GM23338 (cell line): ENCODE data around the gene CMSS1. TPM values are rescaled to one million over a fixed set of nuclear protein-coding genes. Genes with fewer than 3 reads are reported as not detected.

Experiments
- ATAC-seq: fragments of 200-7000 bp; cut with Tn5 transposase; 3 replicates; pipeline ENCODE4 v1.9.1; 2020
- DNase-seq: peaks from one replicate; pipeline ENCODE4 v3.0.0-alpha.2; 2015; ENCODE audit warnings: low spot score
- H2AFZ ChIP-seq: fragments of 200-600 bp; sonication (generic); 2 replicates; pipeline ENCODE4 v1.8.0; 2016; ENCODE audit warnings: antibody characterized with exemption, mild to moderate bottlenecking, moderate library complexity
- H3F3A ChIP-seq: fragments of 200-600 bp; sonication (generic); replicated peaks from 2 replicates; pipeline ENCODE4 v1.8.0; 2017; ENCODE audit warnings: antibody characterized with exemption, mixed run types, low read depth
- H3K27ac ChIP-seq: fragments of 200-600 bp; sonication (generic); 2 replicates; pipeline ENCODE4 v1.6.1; 2016; ENCODE audit warnings: low read depth
- H3K27me3 ChIP-seq: fragments of 200-600 bp; sonication (generic); 2 replicates; pipeline ENCODE4 v1.8.0; 2016; ENCODE audit warnings: mild to moderate bottlenecking, mixed run types, moderate library complexity; ENCODE audit not compliant: insufficient read depth
- H3K36me3 ChIP-seq: fragments of 200-600 bp; sonication (generic); 2 replicates; pipeline ENCODE4 v1.8.0; 2016; ENCODE audit warnings: mild to moderate bottlenecking; ENCODE audit not compliant: insufficient read depth
- H3K4me1 ChIP-seq: fragments of 200-600 bp; sonication (generic); 2 replicates; pipeline ENCODE4 v1.8.0; 2016; ENCODE audit warnings: mild to moderate bottlenecking, moderate library complexity; ENCODE audit not compliant: insufficient read depth
- H3K4me2 ChIP-seq: fragments of 200-600 bp; sonication (generic); 2 replicates; pipeline ENCODE4 v1.7.1; 2017; ENCODE audit warnings: mixed run types
- H3K4me3 ChIP-seq: fragments of 200-600 bp; sonication (generic); 2 replicates; pipeline ENCODE4 v1.6.1; 2016; ENCODE audit warnings: mixed run types
- H3K79me2 ChIP-seq: fragments of 200-600 bp; sonication (generic); replicated peaks from 2 replicates; pipeline ENCODE4 v1.8.0; 2017; ENCODE audit warnings: mild to moderate bottlenecking; ENCODE audit not compliant: insufficient read depth
- H3K9me2 ChIP-seq: fragments of 200-600 bp; sonication (generic); 2 replicates; pipeline ENCODE4 v1.8.0; 2017; ENCODE audit not compliant: insufficient read depth
- H4K20me1 ChIP-seq: fragments of 200-600 bp; sonication (generic); replicated peaks from 2 replicates; pipeline ENCODE4 v1.8.0; 2017; ENCODE audit warnings: mild to moderate bottlenecking; ENCODE audit not compliant: insufficient read depth
- H3K27ac Mint-ChIP-seq: 2 replicates; pipeline ENCODE4 v1.8.0; 2020; ENCODE audit warnings: inconsistent platforms, mild to moderate bottlenecking, moderate library complexity, mixed read lengths
- H3K27me3 Mint-ChIP-seq: 3 replicates; pipeline ENCODE4 v1.8.0; 2022; ENCODE audit warnings: low read depth, mild to moderate bottlenecking, moderate library complexity, mixed read lengths, inconsistent platforms; ENCODE audit not compliant: insufficient read depth, poor library complexity
- H3K36me3 Mint-ChIP-seq: 3 replicates; pipeline ENCODE4 v1.8.0; 2021; ENCODE audit warnings: low read depth, mild to moderate bottlenecking, inconsistent platforms, moderate library complexity, mixed read lengths
- H3K4me1 Mint-ChIP-seq: 3 replicates; pipeline ENCODE4 v1.8.0; 2020; ENCODE audit warnings: mild to moderate bottlenecking, inconsistent platforms, mixed read lengths
- H3K4me3 Mint-ChIP-seq: 3 replicates; pipeline ENCODE4 v1.8.0; 2021; ENCODE audit warnings: moderate library complexity, mild to moderate bottlenecking, inconsistent platforms, mixed read lengths
- H3K9me3 Mint-ChIP-seq: 3 replicates; pipeline ENCODE4 v1.8.0; 2020; ENCODE audit warnings: moderate library complexity, mild to moderate bottlenecking, inconsistent platforms, mixed read lengths
- CTCF ChIP-seq, 2 experiments: fragments of 200-600 bp in 1 of 2; sonication (generic) in 1 of 2; conservative IDR thresholded peaks; 2 replicates each; pipeline versions ENCODE4 v1.5.1 to v1.6.1; 2016 to 2017; ENCODE audit warnings: antibody characterized with exemption in 2 of 2, low read depth in 2 of 2, mild to moderate bottlenecking in 2 of 2, moderate library complexity in 1 of 2
- ETS1 ChIP-seq: IDR thresholded peaks from 2 replicates; pipeline ENCODE4 v1.6.1; 2016; ENCODE audit warnings: antibody characterized with exemption
- EZH2phosphoT487 ChIP-seq: fragments of 200-600 bp; sonication (generic); IDR thresholded peaks from one replicate; pipeline ENCODE4 v1.8.1; 2018; ENCODE audit warnings: antibody characterized with exemption; ENCODE audit not compliant: unreplicated experiment
- JUNB ChIP-seq: IDR thresholded peaks from one replicate; pipeline ENCODE4 v1.6.1; 2016; ENCODE audit warnings: antibody characterized with exemption; ENCODE audit not compliant: unreplicated experiment
- STAT1 ChIP-seq: IDR thresholded peaks from one replicate; pipeline ENCODE4 v1.6.1; 2016; ENCODE audit warnings: antibody characterized with exemption; ENCODE audit not compliant: unreplicated experiment
- ZNF114 ChIP-seq: fragments of 250-450 bp; sonication (Bioruptor Pico); IDR thresholded peaks from 2 replicates; pipeline ENCODE4 v1.5.0; 2020; ENCODE audit warnings: mild to moderate bottlenecking, moderate library complexity
- ZNF331 ChIP-seq: fragments of 250-450 bp; sonication (Bioruptor Pico); IDR thresholded peaks from 2 replicates; pipeline ENCODE4 v1.5.0; 2020; ENCODE audit warnings: low read depth, mild to moderate bottlenecking, moderate library complexity
- ZNF462 ChIP-seq: fragments of 250-450 bp; sonication (Bioruptor Pico); IDR thresholded peaks from 2 replicates; pipeline ENCODE4 v1.5.0; 2020; ENCODE audit warnings: mild to moderate bottlenecking, moderate library complexity
- polyA plus RNA-seq: library from polyadenylated mRNA; unstranded; fragments of >200 nt; fragmentation: Nextera tagmentation; extraction: Ambion mirVana; gene quantifications from 2 replicates; pipeline ENCODE4 v1.2.1, GENCODE V29; 2016
- total RNA-seq: library from RNA; depleted of rRNA; stranded (reverse); fragments of >200 nt; shearing (Covaris generic); gene quantifications from 2 replicates; pipeline ENCODE4 v1.2.3, GENCODE V29; 2014

CMSS1 gene
- total and polyA plus RNA-seq, 2 experiments from 2014 or later = 39.4 to 187 TPM

- no peak overlapping the region for H3K27ac Mint-ChIP-seq
- no peak overlapping the region for H3K27ac ChIP-seq
- no peak overlapping the region for H3K4me2 ChIP-seq
- H2AFZ ChIP-seq = no peak overlapping the region
- H3K4me1 ChIP-seq = no peaks in the 10 kb centered on the region
- H3K9me3 Mint-ChIP-seq = no peaks in the 10 kb centered on the region
- TF ChIP-seq ETS1 (no peak), EZH2phosphoT487 (no peak), ZNF331 (CRISPR knock-in tag) (no peak), STAT1 (no peak), ZNF114 (CRISPR knock-in tag) (no peak), CTCF (conservative IDR thresholded peaks at IDR 0.05; ENCODE audit: low read depth in 2 of 2) (no peak), JUNB (no peak), ZNF462 (CRISPR knock-in tag) (no peak)
- H3K27me3 ChIP-seq = peaks cover 7% of the 10 kb centered on the region
- no peaks in the 10 kb centered on the region for H3K36me3 ChIP-seq
- H3K4me3 Mint-ChIP-seq = no peak overlapping the region
- H3F3A ChIP-seq = no peaks in the 10 kb centered on the region
- H3K79me2 ChIP-seq = peaks cover 17% of the 10 kb centered on the region; the same call in 1 of the 2 replicates
- H3K4me3 ChIP-seq = no peak overlapping the region
- peaks cover 8% of the 10 kb centered on the region for H3K27me3 Mint-ChIP-seq
- peaks cover 8% of the 10 kb centered on the region; the same call in 2 of the 3 replicates for H3K36me3 Mint-ChIP-seq
- peaks cover 40% of the 10 kb centered on the region for H4K20me1 ChIP-seq
- DNase-seq (no peak), ATAC-seq (no peak)
- peaks cover 19% of the 10 kb centered on the region; the same call in 2 of the 3 replicates for H3K4me1 Mint-ChIP-seq
- H3K9me2 ChIP-seq = no peaks in the 10 kb centered on the region
Measured at GRCh38 chr3:99862208-99862607, 44.5 kb downstream of the CMSS1 start.
